HepG2 (cell line): ENCODE data around the gene ZNF714. TPM values are rescaled to one million over a fixed set of nuclear protein-coding genes. Genes with fewer than 3 reads are reported as not detected.

Source experiments
- CHCHD3 ChIP-seq: sonication (generic); formaldehyde crosslinking; IDR thresholded peaks from 2 replicates; pipeline ENCODE4 v1.8.0; 2022; ENCODE audit warnings: mild to moderate bottlenecking, missing genetic modification reagents, moderate library complexity
- MED13 ChIP-seq: sonication (generic); formaldehyde crosslinking; IDR thresholded peaks from 2 replicates; pipeline ENCODE4 v1.5.0; 2020; ENCODE audit warnings: missing genetic modification reagents
- NFYB ChIP-seq: sonication (generic); formaldehyde crosslinking; IDR thresholded peaks from 2 replicates; pipeline ENCODE4 v1.4.0; 2020; ENCODE audit warnings: missing genetic modification reagents
- NR2F1 ChIP-seq, 2 experiments: fragments of 450-650 bp in 1 of 2; formaldehyde crosslinking in 1 of 2; IDR thresholded peaks; 2 replicates each; pipeline versions ENCODE4 v1.5.0 to v1.6.1; 2016 to 2020; ENCODE audit warnings: mild to moderate bottlenecking in 1 of 2, missing compliant biosample characterization in 1 of 2, missing genetic modification reagents in 1 of 2, moderate library complexity in 1 of 2
- PHF5A ChIP-seq: IDR thresholded peaks from one replicate; pipeline ENCODE4 v1.6.1; 2018; ENCODE audit warnings: low read depth, missing genetic modification reagents; ENCODE audit not compliant: unreplicated experiment
- RCOR2 ChIP-seq: IDR thresholded peaks from 2 replicates; pipeline ENCODE4 v1.6.1; 2016; ENCODE audit warnings: missing biosample characterization, missing genetic modification reagents
- SIX4 ChIP-seq: sonication (generic); formaldehyde crosslinking; IDR thresholded peaks from 2 replicates; pipeline ENCODE4 v1.4.0; 2020; ENCODE audit warnings: missing genetic modification reagents
- SMARCC2 ChIP-seq: fragments of 450-650 bp; IDR thresholded peaks from 2 replicates; pipeline ENCODE4 v1.6.1; 2017; ENCODE audit warnings: antibody characterized with exemption, mild to moderate bottlenecking
- SPEN ChIP-seq: sonication (generic); formaldehyde crosslinking; IDR thresholded peaks from 2 replicates; pipeline ENCODE4 v1.5.1; 2020; ENCODE audit warnings: low read depth, mild to moderate bottlenecking, missing genetic modification reagents
- ZNF143 ChIP-seq: sonication (generic); formaldehyde crosslinking; IDR thresholded peaks from 2 replicates; pipeline ENCODE4 v1.4.0; 2020; ENCODE audit warnings: missing genetic modification reagents
- ZNF207 ChIP-seq: fragments of 450-650 bp; IDR thresholded peaks from 2 replicates; pipeline ENCODE4 v1.6.1; 2016; ENCODE audit warnings: antibody characterized with exemption, borderline replicate concordance
- ZNF383 ChIP-seq: sonication (generic); formaldehyde crosslinking; IDR thresholded peaks from 2 replicates; pipeline ENCODE4 v1.4.0; 2020; ENCODE audit warnings: missing genetic modification reagents, mild to moderate bottlenecking, borderline replicate concordance
- ZNF496 ChIP-seq: sonication (generic); formaldehyde crosslinking; IDR thresholded peaks from 2 replicates; pipeline ENCODE4 v1.8.1; 2023; ENCODE audit warnings: mild to moderate bottlenecking, moderate library complexity, missing genetic modification reagents; ENCODE audit not compliant: insufficient replicate concordance
- ZNF550 ChIP-seq: sonication (generic); formaldehyde crosslinking; IDR thresholded peaks from 2 replicates; pipeline ENCODE4 v1.4.0; 2020; ENCODE audit warnings: mild to moderate bottlenecking, missing genetic modification reagents, borderline replicate concordance
- ZNF792 ChIP-seq: IDR thresholded peaks from 2 replicates; pipeline ENCODE4 v1.6.1; 2016
- ZSCAN29 ChIP-seq: sonication (generic); formaldehyde crosslinking; conservative IDR thresholded peaks from 2 replicates; pipeline ENCODE4 v1.4.0; 2020; ENCODE audit warnings: mild to moderate bottlenecking, missing genetic modification reagents
- polyA plus RNA-seq, 8 experiments: library from polyadenylated mRNA; depleted of rRNA in 3 of 8; stranded (reverse) in 7 of 8; unstranded in 1 of 8; fragments of >200 nt; fragmentation: Illumina TruSeq in 4 of 8; extraction: Trizol in 4 of 8; gene quantifications; 2 replicates each; pipeline versions ENCODE4 v1.2.1 to v1.2.3, GENCODE V29; 2011 to 2016; ENCODE audit warnings: low read depth in 4 of 8, missing spikeins in 1 of 8, mixed read lengths in 1 of 8; ENCODE audit not compliant: insufficient read depth in 1 of 8
- total RNA-seq, 5 experiments: library from RNA; depleted of rRNA; stranded (reverse); fragments of >200 nt; fragmentation: Illumina TruSeq; extraction: Trizol; gene quantifications; 2 replicates each; pipeline ENCODE4 v1.2.3, GENCODE V29; 2016; ENCODE audit warnings: low read depth in 1 of 5
- TF ChIP-seq, protein P1 (sequence below): IDR thresholded peaks from 2 replicates; pipeline ENCODE4 v1.6.1; 2016; ENCODE audit warnings: missing genetic modification reagents, missing compliant biosample characterization
- TF ChIP-seq, protein P2 (sequence below): sonication (generic); formaldehyde crosslinking; IDR thresholded peaks from 2 replicates; pipeline ENCODE4 v1.5.1; 2020; ENCODE audit warnings: missing genetic modification reagents, mild to moderate bottlenecking, borderline replicate concordance
- TF ChIP-seq, protein P3 (sequence below): sonication (generic); formaldehyde crosslinking; IDR thresholded peaks from 2 replicates; pipeline ENCODE4 v1.4.0; 2020; ENCODE audit warnings: mild to moderate bottlenecking, missing genetic modification reagents
- TF ChIP-seq, protein P4 (sequence below): sonication (generic); formaldehyde crosslinking; IDR thresholded peaks from 2 replicates; pipeline ENCODE4 v1.4.0; 2020; ENCODE audit warnings: missing genetic modification reagents
- TF ChIP-seq, protein P5 (sequence below): sonication (generic); formaldehyde crosslinking; IDR thresholded peaks from 2 replicates; pipeline ENCODE4 v1.8.0; 2022; ENCODE audit warnings: mild to moderate bottlenecking, missing genetic modification reagents; ENCODE audit not compliant: insufficient replicate concordance

Gene ZNF714
- total and polyA plus RNA-seq, 2 of the 13 experiments (the other 11 are each of a cell fraction or from before 2014, with no cell fraction given), result 6.7 to 27.8 TPM

DNA sequence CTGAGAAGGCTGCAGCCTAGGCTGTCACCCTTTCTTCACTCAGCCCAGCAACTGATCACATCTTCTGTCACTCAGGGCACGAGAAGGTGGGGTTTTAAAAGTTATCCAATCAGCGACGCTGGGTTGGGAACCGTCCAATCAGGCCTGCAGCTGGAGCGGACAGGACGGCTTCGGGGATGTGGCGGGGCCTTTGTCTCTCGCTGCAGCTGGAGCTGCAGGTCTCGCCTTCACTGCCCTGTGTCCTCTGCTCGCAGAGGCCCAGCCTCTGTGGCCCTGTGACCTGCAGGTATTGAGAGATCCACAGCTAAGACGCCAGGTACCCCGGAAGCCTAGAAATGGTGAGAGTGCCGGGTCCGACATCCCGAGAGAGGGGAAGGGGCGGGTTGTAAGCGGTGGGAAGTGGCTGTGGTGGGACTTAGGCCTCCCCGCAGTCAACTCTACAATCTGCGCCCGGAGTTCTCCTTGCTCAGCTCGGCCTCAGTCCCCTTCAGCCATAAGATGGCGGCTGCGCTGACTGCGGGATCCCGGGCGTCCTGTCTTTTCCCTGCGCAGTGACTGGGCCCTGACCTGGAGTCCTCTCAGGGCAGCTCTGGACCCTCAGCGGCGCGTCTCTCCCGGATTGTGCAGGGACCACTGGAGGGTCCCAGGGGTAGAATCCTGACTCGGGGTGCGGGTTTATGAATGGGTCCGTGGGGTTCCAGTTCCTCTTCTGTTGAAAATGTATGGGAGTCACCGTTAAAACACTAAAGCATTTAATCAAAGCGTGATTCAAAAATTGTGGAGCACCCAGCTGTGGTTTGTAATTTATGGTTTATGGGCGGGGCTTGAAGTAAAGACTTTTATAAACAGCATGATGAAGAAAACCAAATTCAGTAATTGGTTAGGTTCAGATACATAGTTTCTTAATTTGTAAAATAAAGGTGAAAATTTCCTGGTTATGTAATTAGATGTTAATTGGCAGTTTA lies at the start of gene ZNF714 (continued):
- TF ChIP-seq NFYB (CRISPR knock-in tag) (peak; percentile 98), SIX4 (CRISPR knock-in tag) (no peak), ZNF496 (CRISPR knock-in tag) (no peak), MED13 (CRISPR knock-in tag) (no peak), ZSCAN29 (CRISPR knock-in tag) (no peak), ZNF792 (CRISPR knock-in tag) (no peak), RCOR2 (CRISPR knock-in tag) (no peak), ZNF143 (CRISPR knock-in tag) (no peak), NR2F1 (CRISPR knock-in tag; IDR thresholded peaks at IDR 0.05) (no peak; a peak in 1 of 4 replicates), CHCHD3 (CRISPR knock-in tag) (no peak), ZNF207 (no peak), ZNF383 (CRISPR knock-in tag) (no peak), SMARCC2 (no peak), PHF5A (no peak), SPEN (CRISPR knock-in tag) (peak; percentile 47; the same call in 1 of the 2 replicates), ZNF550 (CRISPR knock-in tag) (no peak)
- TF ChIP-seq, protein P1, sequence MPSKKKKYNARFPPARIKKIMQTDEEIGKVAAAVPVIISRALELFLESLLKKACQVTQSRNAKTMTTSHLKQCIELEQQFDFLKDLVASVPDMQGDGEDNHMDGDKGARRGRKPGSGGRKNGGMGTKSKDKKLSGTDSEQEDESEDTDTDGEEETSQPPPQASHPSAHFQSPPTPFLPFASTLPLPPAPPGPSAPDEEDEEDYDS (CRISPR knock-in tag), result peak; percentile 75
- TF ChIP-seq, protein P2, sequence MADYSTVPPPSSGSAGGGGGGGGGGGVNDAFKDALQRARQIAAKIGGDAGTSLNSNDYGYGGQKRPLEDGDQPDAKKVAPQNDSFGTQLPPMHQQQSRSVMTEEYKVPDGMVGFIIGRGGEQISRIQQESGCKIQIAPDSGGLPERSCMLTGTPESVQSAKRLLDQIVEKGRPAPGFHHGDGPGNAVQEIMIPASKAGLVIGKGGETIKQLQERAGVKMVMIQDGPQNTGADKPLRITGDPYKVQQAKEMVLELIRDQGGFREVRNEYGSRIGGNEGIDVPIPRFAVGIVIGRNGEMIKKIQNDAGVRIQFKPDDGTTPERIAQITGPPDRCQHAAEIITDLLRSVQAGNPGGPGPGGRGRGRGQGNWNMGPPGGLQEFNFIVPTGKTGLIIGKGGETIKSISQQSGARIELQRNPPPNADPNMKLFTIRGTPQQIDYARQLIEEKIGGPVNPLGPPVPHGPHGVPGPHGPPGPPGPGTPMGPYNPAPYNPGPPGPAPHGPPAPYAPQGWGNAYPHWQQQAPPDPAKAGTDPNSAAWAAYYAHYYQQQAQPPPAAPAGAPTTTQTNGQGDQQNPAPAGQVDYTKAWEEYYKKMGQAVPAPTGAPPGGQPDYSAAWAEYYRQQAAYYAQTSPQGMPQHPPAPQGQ (CRISPR knock-in tag), result no peak
- TF ChIP-seq, protein P3, sequence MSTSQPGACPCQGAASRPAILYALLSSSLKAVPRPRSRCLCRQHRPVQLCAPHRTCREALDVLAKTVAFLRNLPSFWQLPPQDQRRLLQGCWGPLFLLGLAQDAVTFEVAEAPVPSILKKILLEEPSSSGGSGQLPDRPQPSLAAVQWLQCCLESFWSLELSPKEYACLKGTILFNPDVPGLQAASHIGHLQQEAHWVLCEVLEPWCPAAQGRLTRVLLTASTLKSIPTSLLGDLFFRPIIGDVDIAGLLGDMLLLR, result no peak
- TF ChIP-seq, protein P4, sequence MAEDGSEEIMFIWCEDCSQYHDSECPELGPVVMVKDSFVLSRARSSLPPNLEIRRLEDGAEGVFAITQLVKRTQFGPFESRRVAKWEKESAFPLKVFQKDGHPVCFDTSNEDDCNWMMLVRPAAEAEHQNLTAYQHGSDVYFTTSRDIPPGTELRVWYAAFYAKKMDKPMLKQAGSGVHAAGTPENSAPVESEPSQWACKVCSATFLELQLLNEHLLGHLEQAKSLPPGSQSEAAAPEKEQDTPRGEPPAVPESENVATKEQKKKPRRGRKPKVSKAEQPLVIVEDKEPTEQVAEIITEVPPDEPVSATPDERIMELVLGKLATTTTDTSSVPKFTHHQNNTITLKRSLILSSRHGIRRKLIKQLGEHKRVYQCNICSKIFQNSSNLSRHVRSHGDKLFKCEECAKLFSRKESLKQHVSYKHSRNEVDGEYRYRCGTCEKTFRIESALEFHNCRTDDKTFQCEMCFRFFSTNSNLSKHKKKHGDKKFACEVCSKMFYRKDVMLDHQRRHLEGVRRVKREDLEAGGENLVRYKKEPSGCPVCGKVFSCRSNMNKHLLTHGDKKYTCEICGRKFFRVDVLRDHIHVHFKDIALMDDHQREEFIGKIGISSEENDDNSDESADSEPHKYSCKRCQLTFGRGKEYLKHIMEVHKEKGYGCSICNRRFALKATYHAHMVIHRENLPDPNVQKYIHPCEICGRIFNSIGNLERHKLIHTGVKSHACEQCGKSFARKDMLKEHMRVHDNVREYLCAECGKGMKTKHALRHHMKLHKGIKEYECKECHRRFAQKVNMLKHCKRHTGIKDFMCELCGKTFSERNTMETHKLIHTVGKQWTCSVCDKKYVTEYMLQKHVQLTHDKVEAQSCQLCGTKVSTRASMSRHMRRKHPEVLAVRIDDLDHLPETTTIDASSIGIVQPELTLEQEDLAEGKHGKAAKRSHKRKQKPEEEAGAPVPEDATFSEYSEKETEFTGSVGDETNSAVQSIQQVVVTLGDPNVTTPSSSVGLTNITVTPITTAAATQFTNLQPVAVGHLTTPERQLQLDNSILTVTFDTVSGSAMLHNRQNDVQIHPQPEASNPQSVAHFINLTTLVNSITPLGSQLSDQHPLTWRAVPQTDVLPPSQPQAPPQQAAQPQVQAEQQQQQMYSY (CRISPR knock-in tag), result no peak
- TF ChIP-seq, protein P5, sequence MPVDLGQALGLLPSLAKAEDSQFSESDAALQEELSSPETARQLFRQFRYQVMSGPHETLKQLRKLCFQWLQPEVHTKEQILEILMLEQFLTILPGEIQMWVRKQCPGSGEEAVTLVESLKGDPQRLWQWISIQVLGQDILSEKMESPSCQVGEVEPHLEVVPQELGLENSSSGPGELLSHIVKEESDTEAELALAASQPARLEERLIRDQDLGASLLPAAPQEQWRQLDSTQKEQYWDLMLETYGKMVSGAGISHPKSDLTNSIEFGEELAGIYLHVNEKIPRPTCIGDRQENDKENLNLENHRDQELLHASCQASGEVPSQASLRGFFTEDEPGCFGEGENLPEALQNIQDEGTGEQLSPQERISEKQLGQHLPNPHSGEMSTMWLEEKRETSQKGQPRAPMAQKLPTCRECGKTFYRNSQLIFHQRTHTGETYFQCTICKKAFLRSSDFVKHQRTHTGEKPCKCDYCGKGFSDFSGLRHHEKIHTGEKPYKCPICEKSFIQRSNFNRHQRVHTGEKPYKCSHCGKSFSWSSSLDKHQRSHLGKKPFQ, result no peak
